HL-60 (cell line): ENCODE measurements around the gene C9.
"Not testable (repeated sequence)": the region's sequence is repeated elsewhere in the genome, so short reads cannot be mapped to it uniquely, and the experiment has no call there.

Experiments
- DNase-seq, 2 experiments: peaks; one replicate each; pipeline ENCODE4 v3.0.0-alpha.2; 2010 to 2020; ENCODE audit warnings: low read depth in 1 of 2, low spot score in 1 of 2
- H3K27ac ChIP-seq: fragments of 250-450 bp; sonication (Bioruptor Pico); replicated peaks from 2 replicates; pipeline ENCODE4 v1.5.1; 2020; ENCODE audit warnings: mild to moderate bottlenecking, moderate library complexity
- H3K27me3 ChIP-seq: fragments of 250-450 bp; sonication (Bioruptor Pico); 2 replicates; pipeline ENCODE4 v1.5.1; 2021; ENCODE audit warnings: mild to moderate bottlenecking, moderate library complexity; ENCODE audit not compliant: insufficient read depth, poor library complexity, severe bottlenecking
- H3K4me3 ChIP-seq: replicated peaks from 2 replicates; pipeline ENCODE4 v1.5.1; 2011; ENCODE audit warnings: mild to moderate bottlenecking, control low read depth, low read length; ENCODE audit not compliant: insufficient read depth
- CTCF ChIP-seq: IDR thresholded peaks from one replicate; pipeline ENCODE4 v1.5.1; 2011; ENCODE audit warnings: low read length, control low read depth, inconsistent platforms; ENCODE audit not compliant: insufficient read depth
- GABPA ChIP-seq: IDR thresholded peaks from 2 replicates; pipeline ENCODE4 v1.6.1; 2012; ENCODE audit warnings: low read depth
- POLR2AphosphoS5 ChIP-seq: IDR thresholded peaks from 2 replicates; pipeline ENCODE4 v1.6.1; 2012; ENCODE audit warnings: low read depth
- SPI1 ChIP-seq: IDR thresholded peaks from 2 replicates; pipeline ENCODE4 v1.6.1; 2012; ENCODE audit warnings: low read depth, mild to moderate bottlenecking, borderline replicate concordance
- TF ChIP-seq, protein P1 (sequence below): IDR thresholded peaks from 2 replicates; pipeline ENCODE4 v1.6.1; 2012; ENCODE audit warnings: low read depth; ENCODE audit not compliant: insufficient replicate concordance

The C9 gene

GRCh38 chr5:39405083-39405843 lies 41.0 kb upstream of the C9 start:
- Histone ChIP-seq H3K4me3 (no peak overlapping the region), H3K27ac (no peak overlapping the region), H3K27me3 (peaks cover 5% of the 10 kb centered on the region)
- no peak for TF ChIP-seq GABPA
- TF ChIP-seq SPI1 = no peak
- no peak for TF ChIP-seq POLR2AphosphoS5
- no peak for TF ChIP-seq CTCF
- TF ChIP-seq, protein P1, sequence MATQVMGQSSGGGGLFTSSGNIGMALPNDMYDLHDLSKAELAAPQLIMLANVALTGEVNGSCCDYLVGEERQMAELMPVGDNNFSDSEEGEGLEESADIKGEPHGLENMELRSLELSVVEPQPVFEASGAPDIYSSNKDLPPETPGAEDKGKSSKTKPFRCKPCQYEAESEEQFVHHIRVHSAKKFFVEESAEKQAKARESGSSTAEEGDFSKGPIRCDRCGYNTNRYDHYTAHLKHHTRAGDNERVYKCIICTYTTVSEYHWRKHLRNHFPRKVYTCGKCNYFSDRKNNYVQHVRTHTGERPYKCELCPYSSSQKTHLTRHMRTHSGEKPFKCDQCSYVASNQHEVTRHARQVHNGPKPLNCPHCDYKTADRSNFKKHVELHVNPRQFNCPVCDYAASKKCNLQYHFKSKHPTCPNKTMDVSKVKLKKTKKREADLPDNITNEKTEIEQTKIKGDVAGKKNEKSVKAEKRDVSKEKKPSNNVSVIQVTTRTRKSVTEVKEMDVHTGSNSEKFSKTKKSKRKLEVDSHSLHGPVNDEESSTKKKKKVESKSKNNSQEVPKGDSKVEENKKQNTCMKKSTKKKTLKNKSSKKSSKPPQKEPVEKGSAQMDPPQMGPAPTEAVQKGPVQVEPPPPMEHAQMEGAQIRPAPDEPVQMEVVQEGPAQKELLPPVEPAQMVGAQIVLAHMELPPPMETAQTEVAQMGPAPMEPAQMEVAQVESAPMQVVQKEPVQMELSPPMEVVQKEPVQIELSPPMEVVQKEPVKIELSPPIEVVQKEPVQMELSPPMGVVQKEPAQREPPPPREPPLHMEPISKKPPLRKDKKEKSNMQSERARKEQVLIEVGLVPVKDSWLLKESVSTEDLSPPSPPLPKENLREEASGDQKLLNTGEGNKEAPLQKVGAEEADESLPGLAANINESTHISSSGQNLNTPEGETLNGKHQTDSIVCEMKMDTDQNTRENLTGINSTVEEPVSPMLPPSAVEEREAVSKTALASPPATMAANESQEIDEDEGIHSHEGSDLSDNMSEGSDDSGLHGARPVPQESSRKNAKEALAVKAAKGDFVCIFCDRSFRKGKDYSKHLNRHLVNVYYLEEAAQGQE = no peak
- DNase-seq = no peak

- H3K27ac ChIP-seq, DNase-seq, H3K27me3 ChIP-seq, H3K4me3 ChIP-seq: not testable (repeated sequence)
Observed at GRCh38 chr5:39403761-39404160, 39.5 kb upstream of the C9 start.

DNA sequence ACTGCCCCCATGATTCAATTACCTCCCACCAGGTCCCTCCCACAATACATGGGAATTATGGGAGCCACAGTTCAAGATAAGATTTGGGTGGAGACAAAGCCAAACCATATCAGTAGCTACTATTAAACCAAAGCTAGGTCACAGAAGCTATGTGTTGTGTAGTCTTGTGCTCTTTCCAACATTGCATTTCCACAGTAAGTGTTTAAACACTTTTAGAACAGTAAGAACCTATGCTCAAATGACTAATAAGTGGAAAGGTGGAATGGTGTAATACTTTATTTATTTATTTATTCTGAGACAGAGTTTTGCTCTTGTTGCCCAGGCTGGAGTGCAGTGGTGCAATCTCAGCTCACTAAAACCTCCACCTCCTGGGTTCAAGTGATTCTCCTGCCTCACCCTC lies 37.8 kb upstream of the C9 start:
- not testable (repeated sequence) for DNase-seq, H3K27me3 ChIP-seq, H3K4me3 ChIP-seq, H3K27ac ChIP-seq

DNA sequence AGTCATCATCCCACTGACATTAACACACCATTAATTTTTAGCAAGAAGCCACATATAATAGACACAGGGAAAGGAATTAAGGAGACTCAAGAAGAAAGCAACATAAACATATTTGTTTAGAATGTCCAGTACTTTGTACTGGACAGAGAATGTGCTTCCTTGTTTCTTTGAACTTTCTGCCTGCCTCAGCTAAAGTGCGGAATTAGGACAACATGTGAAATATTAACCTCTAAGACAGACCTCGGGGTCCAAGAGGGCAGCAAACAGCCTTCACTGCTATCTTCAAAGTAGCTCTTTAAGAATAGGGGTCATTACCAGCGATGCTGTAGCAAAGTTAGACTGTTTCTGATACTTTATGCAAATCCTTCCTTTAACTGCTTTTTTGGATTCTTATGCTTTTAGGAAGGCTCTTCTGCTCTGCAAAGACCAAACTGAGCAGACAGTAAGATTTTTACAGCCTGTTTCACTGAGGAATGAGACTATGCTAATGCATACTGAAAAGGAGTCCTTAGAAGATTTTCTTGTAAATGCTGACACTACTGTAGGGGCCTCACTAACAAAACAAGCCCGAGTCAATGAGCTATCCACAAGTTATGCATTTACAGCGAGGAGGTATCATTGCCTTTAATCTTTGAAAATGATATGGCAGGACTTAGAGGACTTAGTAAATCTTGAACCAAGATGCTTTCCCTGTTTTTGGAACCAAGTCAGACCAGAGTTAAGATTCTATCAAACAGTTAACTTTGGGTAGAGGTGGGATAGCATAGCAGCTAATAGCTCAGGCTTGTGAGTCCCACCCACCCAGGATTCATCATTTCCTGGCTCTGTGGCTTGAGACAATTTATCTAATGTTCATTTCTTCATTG lies 36.7 kb upstream of the C9 start:
- Histone ChIP-seq H3K27me3 (no peaks in the 10 kb centered on the region), H3K4me3 (no peak overlapping the region), H3K27ac (no peak overlapping the region)
- no peak for DNase-seq
- no peak for TF ChIP-seq POLR2AphosphoS5
- TF ChIP-seq CTCF = no peak
- TF ChIP-seq GABPA = no peak
- TF ChIP-seq SPI1 = no peak
- TF ChIP-seq, protein P1 = no peak
